ENCODE measurements around the gene ZNF222.
A peak's percentile ranks its signal among the peaks of the same experiment; 100 is the strongest.

The ZNF222 gene

DNA sequence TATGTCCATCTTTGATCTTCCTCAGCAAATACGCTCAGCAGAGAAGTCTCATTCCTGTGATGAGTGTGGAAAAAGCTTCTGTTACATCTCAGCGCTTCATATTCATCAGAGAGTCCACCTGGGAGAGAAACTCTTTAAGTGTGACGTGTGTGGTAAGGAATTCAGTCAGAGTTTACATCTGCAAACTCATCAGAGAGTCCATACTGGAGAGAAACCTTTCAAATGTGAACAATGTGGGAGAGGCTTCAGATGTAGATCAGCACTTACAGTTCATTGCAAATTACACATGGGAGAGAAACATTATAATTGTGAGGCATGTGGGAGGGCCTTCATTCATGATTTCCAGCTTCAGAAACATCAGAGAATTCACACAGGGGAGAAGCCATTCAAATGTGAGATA is 41.1 kb downstream of the ZNF222 start:
- TF ChIP-seq ARNT (IDR thresholded peaks at IDR 0.05) (no peak), FOXK2 (IDR thresholded peaks at IDR 0.05) (no peak), BHLHE40 (IDR thresholded peaks at IDR 0.05; ENCODE audit: borderline replicate concordance) (no peak), CTBP1 (IDR thresholded peaks at IDR 0.05; ENCODE audit: borderline replicate concordance) (no peak), LEF1 (IDR thresholded peaks at IDR 0.05; ENCODE audit: borderline replicate concordance) (no peak), FOXA1 (IDR thresholded peaks at IDR 0.05) (no peak), ELF4 (IDR thresholded peaks at IDR 0.05) (no peak), TARDBP (IDR thresholded peaks at IDR 0.05) (no peak), NFRKB (IDR thresholded peaks at IDR 0.05) (no peak), L3MBTL2 (conservative IDR thresholded peaks at IDR 0.05) (no peak), SUZ12 (IDR thresholded peaks at IDR 0.05) (no peak), SP1 (IDR thresholded peaks at IDR 0.05) (no peak)
- TF ChIP-seq, protein P1, sequence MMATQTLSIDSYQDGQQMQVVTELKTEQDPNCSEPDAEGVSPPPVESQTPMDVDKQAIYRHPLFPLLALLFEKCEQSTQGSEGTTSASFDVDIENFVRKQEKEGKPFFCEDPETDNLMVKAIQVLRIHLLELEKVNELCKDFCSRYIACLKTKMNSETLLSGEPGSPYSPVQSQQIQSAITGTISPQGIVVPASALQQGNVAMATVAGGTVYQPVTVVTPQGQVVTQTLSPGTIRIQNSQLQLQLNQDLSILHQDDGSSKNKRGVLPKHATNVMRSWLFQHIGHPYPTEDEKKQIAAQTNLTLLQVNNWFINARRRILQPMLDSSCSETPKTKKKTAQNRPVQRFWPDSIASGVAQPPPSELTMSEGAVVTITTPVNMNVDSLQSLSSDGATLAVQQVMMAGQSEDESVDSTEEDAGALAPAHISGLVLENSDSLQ (IDR thresholded peaks at IDR 0.05) = no peak
- no peak for DNase-seq (ENCODE audit: extremely low spot score)
- CTCF ChIA-PET = no interaction called here
- POLR2A ChIA-PET = no interaction called here

DNA sequence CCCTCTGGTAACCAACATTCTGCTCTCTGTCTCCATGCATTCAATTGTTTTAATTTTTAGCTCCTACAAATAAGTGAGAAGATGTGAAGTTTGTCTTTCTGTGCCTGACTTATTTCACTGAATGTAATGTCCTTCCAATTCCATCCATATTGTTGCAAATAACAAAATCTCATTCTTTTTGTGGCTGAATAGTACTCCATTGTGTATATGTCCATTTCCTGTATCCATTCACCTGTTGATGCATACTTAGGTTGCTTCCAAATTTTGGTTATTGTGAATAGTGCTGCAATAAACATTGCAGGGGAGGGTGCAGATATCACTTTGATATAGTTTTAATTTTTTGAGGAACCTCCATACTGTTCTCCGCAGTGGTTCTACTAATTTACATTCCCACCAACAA is 44.2 kb downstream of the ZNF222 start:
- POLR2A ChIA-PET = no interaction called here
- no peak for TF ChIP-seq TARDBP (IDR thresholded peaks at IDR 0.05)
- TF ChIP-seq FOXA1 (IDR thresholded peaks at IDR 0.05) = no peak
- TF ChIP-seq FOXM1 (IDR thresholded peaks at IDR 0.05; ENCODE audit: borderline replicate concordance) = no peak
- no peak for TF ChIP-seq ZNF384 (IDR thresholded peaks at IDR 0.05)
- TF ChIP-seq CTBP1 (IDR thresholded peaks at IDR 0.05; ENCODE audit: borderline replicate concordance) = no peak
- TF ChIP-seq ELF4 (IDR thresholded peaks at IDR 0.05) = no peak
- CTCF ChIA-PET = no interaction called here
- no peak for DNase-seq (ENCODE audit: extremely low spot score)

GRCh38 chr19:44071824-44072542 is 46.8 kb downstream of the ZNF222 start, which contains the start of gene ZNF284:
TSS of gene ZNF284 (plus strand) at chr19:44072159. CDS start at chr19:44076390, 4,231 bp downstream.
- peak; percentile 83 for DNase-seq (ENCODE audit: extremely low spot score)
- POLR2A ChIA-PET = interaction anchor here (1.4 kb wide), 1 partner anchor 121 kb away, joined by 4 read pairs; the partner anchor contains the start of gene ZNF221
- CTCF ChIA-PET = no interaction called here
- no peak for TF ChIP-seq CTBP1 (IDR thresholded peaks at IDR 0.05; ENCODE audit: borderline replicate concordance)
- TF ChIP-seq ELF4 (IDR thresholded peaks at IDR 0.05) = peak; percentile 51
- TF ChIP-seq L3MBTL2 (conservative IDR thresholded peaks at IDR 0.05) = peak; percentile 89

DNA sequence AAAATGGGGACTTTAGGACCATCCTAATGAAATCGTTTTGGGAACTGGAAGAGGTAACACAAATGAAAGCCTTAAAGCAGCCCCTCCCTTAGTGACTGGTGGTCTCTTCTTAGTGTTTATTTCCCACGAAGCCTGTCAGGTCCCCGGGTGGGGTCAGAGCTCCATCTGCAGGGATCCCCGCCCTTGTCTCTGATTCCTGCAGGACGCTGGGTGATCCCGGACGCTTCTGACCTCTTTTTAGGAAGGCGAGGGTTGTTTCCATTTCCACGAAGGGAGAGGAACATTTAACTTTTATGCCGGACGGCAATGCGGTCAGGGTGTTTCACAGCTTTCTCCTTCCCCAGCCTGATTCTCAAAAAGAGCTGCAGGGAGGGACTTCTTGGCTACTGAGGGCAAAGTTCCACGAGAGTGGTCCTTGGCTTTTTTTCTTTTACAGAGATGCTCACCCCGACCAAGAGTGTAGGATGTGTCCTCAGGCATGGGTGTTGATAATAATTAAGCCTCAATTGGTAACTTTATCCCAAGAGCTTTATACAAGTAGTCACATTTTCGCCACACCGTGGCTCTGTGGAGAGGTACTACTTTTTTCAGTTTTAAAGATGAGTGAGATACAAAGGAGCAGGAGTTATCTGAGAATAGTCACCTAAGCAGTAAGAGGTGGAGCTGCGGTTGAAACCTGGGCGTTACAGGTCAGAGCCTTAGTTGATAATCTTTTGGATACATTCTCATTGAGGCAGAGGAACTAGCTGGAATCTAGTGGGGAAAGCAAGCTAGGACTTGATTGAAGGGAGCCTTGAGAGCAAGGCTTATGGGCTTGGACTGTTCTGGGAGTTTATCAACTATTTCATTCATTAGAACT is 47.6 kb downstream of the ZNF222 start:
- DNase-seq (ENCODE audit: extremely low spot score) = no peak
- ChIA-PET CTCF (no interaction called here), POLR2A (interaction anchor here (0.6 to 1.4 kb wide), 2 partner anchors 86 to 122 kb away, joined by 3 to 4 read pairs; partner anchors contain the start of gene ZNF221)
- TF ChIP-seq FOXM1 (IDR thresholded peaks at IDR 0.05; ENCODE audit: borderline replicate concordance) (no peak), BHLHE40 (IDR thresholded peaks at IDR 0.05; ENCODE audit: borderline replicate concordance) (no peak), SP1 (IDR thresholded peaks at IDR 0.05) (no peak), SUZ12 (IDR thresholded peaks at IDR 0.05) (no peak), ARNT (IDR thresholded peaks at IDR 0.05) (no peak), L3MBTL2 (conservative IDR thresholded peaks at IDR 0.05) (no peak), FOXA1 (IDR thresholded peaks at IDR 0.05) (no peak), ZNF384 (IDR thresholded peaks at IDR 0.05) (no peak), LEF1 (IDR thresholded peaks at IDR 0.05; ENCODE audit: borderline replicate concordance) (no peak), HDGF (IDR thresholded peaks at IDR 0.05; ENCODE audit: borderline replicate concordance) (no peak), ELF4 (IDR thresholded peaks at IDR 0.05) (no peak)

GRCh38 chr19:44076325-44076724 is 51.1 kb downstream of the ZNF222 start:
- CTCF ChIA-PET = interaction anchor here (0.6 kb wide), 1 partner anchor 148 kb away, joined by 6 read pairs; no protein-coding TSS in a partner anchor
- POLR2A ChIA-PET = no interaction called here
- no peak for TF ChIP-seq LEF1 (IDR thresholded peaks at IDR 0.05; ENCODE audit: borderline replicate concordance)
- TF ChIP-seq FOXK2 (IDR thresholded peaks at IDR 0.05) = no peak
- no peak for TF ChIP-seq L3MBTL2 (conservative IDR thresholded peaks at IDR 0.05)
- no peak for TF ChIP-seq CTBP1 (IDR thresholded peaks at IDR 0.05; ENCODE audit: borderline replicate concordance)
- TF ChIP-seq ZNF384 (IDR thresholded peaks at IDR 0.05) = no peak
- TF ChIP-seq FOXA1 (IDR thresholded peaks at IDR 0.05) = no peak
- TF ChIP-seq ARNT (IDR thresholded peaks at IDR 0.05) = no peak
- TF ChIP-seq, protein P1 (IDR thresholded peaks at IDR 0.05) = no peak
- TF ChIP-seq SP1 (IDR thresholded peaks at IDR 0.05) = no peak
- TF ChIP-seq ELF4 (IDR thresholded peaks at IDR 0.05) = no peak
- TF ChIP-seq NFRKB (IDR thresholded peaks at IDR 0.05) = no peak
- no peak for DNase-seq (ENCODE audit: extremely low spot score)

All from HEK293T (cell line).